ENCODE measurements around the gene LLGL1.

- TF ChIP-seq CTCF (conservative IDR thresholded peaks at IDR 0.05) (no peak), EZH2 (IDR thresholded peaks at IDR 0.05; ENCODE audit: low read depth) (no peak)
Observed at GRCh38 chr17:18261659-18262058, 36.2 kb downstream of the LLGL1 start.

Measured in PC-9 (cell line).